HS-5 (cell line): ENCODE measurements around the gene OR5H6.
"Not testable (repeated sequence)": the region's sequence is repeated elsewhere in the genome, so short reads cannot be mapped to it uniquely, and the experiment has no call there.

ENCODE experiments used
- DNase-seq: peaks from one replicate; pipeline ENCODE4 v3.0.0-alpha.2; 2012; ENCODE audit warnings: low read depth

OR5H6 gene

DNA sequence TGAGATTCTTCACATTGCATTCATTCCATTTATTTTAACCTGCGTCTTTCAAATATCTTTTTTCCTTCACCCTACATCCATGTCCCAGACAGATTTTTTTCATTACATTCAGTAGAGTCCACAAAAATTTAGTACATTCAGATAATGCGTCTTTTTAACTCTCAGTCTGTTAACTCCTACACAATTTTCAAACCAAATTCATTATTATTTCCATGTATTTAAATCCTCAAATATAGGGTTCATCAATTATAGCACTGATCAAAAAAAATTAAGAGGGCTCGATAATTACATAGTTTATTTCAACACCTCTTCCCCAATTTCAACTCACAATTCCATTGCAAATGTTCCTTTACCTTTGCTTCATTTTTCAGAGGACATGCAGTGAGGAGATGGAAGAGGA lies at the start of gene OR5H6:
OR5H6 (plus strand) TSS at position 301 of the 400 bp plus-strand sequence; CDS start at position 390, 89 bp downstream.
- no peak for DNase-seq

DNA sequence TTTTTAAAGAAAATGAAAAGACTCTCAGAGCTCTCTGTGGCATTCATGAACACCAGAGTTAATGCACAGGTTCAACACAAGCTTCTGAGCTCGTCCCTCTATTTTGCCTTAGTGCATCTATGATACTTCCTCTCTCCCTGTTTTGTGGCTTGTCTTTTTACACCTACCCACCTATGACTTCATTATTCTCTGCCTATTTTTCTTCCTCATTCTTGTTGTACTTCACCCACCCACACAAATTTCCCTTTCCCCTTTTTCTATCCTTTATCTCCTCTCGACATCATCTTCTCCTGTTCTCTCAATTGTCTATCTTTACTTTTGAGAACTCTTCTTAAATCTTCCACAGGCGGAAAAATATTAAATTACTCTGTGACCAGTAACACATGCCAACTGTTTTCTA lies 49.0 kb upstream of the OR5H6 start:
- DNase-seq = no peak

DNA sequence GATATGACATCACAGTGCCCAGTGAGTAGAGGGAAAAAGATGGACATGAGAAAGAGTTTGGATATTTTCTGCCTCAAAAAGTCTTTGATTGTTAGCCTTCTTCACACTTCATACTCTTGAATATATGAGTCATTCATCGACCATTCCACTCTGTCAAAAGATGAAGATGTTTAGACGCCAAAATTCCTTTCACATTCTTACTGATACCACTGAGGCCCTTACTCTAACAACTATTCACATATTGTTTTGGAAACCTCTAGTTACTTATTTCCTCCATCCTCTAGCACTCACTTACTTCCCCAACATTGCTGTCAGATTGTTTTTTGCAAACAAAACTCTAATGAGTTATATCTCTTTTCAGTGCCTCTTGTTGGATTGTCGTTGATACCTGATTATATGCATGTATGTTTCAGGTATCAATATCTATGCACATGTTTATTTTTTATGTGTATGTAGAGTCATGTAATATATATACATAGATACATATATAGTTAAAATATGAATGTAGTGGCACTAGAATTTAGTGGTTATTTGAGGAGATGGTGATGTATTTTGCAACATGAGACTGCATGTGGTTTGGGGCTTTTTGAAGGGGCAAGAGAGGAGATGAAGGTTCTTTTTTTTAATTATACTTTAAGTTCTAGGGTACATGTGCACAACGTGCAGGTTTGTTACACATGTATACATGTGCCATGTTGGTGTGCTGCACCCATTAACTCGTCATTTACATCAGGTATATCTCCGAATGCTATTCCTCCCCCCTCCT lies 40.0 kb upstream of the OR5H6 start:
- DNase-seq = no peak

DNA sequence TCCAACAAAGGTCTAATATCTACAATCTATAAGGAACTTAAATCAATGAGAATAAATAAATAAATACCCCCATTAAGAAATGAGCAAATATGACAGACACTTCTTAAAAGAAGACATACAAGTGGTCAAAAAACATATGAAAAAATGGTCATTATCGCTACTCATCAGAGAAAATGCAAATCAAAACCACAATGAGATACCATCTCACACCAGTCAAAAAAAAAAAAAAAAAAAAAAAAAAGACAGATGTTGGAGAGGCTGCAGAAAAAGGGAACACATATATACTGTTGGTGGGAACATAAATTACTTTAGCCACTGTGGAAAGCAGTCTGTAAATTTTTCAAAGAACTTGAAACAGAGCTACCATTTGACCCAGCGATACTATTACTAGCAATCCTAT lies 31.6 kb upstream of the OR5H6 start:
- DNase-seq = no peak

DNA sequence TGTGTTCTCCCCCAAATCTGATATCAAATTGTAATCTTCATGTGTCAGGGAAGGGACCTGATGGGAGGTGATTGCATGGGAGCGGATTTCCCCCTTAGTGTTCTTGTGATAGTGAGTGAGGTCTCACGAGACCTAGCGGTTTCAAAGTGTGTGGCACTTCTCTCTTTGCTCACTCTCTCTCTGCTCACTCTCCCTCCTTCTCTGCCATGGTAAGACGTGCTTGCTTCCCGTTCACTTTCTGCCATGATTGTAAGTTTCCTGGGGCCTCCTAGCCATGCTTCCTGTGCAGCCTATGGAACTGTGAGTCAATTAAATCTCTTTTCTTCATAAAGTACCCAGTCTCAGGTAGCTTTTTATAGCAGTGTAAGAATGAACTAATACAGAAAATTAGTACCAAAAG lies 30.6 kb upstream of the OR5H6 start:
- DNase-seq = no peak

DNA sequence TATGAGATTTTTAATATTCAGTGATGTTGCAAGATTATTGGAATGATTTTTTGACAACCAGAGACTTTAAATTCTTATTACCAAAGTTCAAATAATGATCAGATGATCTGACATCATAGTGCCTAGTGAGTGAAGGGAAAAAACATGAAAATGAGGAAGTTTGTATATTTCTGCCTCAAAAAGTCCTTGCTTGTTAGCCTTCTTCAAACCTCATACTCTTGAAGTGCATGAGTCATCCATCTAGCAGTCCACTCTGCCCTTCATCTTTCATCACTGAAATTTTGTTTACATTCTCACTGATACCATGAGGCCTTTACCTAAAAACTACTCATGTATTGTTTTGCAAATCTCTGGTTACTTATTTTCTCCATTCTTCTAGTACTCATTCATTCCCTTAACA lies 23.9 kb upstream of the OR5H6 start:
- no peak for DNase-seq

DNA sequence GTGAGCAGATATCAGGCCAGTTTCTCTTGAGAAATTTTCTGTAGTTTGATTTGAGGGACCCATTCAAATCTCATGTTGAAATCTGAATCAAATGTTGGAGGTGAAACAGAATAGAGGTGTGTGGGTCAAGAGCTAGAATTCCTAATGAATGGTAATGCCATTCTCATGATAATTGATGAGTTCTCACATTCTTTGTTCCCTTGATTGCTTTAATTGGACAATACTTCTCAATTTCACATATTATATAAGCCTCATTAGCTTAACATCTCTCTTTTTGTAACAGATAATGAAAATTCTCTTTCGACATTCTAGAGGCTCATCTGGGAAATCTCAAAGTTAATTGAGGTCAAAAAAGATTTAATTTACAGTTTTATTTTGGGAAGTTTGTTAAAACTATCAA lies 21.9 kb upstream of the OR5H6 start:
- no peak for DNase-seq

DNA sequence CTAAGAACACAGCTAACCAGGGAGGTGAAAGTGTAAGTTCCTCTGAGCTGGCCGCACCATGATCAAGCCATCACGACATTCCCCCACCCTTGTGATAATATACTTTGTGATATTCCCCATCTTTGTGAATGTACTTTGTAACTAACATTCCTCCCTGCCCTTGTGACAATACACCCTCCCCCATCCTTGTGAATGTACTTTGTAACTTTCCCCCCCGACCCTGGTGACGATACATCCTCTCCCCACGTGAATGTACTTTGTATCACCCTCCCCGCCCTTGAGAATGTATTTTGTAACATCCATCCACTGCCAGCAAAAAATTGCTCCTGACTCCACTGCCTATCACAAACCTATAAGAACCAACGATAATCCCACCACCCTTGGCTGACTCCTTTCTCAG lies 20.2 kb upstream of the OR5H6 start:
- no peak for DNase-seq

DNA sequence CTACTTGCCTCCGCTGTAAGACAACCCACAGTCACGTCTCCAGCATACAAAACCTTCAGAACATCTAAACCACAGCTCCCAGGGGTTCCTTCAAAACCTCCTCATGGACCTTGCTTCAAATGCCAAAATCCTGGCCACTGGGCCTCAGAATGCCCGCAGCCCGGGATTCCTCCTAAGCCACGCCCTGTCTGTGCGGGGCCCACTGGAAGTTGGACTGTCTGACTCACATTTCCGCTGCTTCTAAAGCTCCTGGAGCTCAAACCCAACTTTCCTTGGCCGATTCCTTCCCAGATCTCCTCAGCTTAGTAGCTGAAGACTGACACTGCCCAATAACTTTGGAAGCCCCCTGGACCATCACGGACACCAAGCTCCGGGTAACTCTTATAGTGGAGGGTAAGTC lies 17.9 kb upstream of the OR5H6 start:
- DNase-seq = no peak

DNA sequence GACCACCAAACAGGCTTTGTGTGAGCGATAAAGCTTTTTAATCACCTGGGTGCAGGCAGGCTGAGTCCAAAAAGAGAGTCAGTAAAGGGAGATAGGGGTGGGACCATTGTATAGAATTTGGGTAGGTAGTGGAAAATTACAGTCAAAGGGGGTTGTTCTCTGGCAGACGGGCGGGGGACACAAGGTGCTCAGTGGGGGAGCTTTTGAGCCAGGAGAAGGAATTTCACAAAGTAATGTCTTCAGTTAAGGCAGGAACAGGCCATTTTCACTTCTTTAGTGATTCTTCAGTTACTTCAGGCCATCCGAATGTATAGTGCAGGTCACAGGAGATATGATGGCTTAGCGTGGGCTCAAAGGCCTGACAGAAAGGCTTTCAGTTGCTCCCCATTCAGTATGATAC lies 8.0 kb upstream of the OR5H6 start:
- DNase-seq = not testable (repeated sequence)

DNA sequence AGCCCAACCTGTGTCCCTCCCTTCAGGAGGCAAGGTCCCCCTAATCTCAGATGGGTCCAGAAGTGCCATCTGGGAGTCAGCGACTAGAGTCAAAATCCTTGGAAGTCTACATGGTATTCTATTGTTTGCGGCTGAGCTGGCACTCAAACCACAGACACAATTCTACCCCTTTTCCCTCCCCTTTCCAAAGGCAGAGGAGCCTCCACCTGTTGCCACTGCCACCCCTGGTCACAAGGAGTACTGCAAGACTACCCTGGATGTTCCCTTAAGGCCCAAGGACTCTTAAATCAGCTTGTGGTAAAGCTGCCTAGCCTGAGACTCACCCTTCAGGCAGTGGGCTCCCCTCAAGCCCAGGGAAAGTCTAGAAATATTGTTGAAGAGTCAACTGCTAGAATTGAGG lies 4.3 kb upstream of the OR5H6 start:
- no peak for DNase-seq

DNA sequence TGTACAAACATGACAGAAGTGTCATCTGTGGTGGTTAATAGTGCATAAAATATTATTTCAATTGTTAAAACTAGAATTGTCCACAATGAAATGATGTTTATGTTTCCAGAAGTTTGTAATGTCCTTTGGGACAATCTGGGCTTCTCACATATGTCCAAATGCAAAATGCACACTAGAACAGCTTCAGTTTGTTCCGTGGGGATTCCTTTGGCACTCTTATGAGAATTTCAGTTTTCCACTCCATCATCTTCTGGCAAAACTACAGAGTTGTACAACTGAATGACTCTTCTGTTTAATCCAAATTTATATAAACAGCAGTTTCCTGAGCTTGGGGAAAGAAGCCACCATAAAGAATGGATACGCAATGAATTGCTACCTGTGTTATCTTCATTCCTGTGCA lies 2.0 kb upstream of the OR5H6 start:
- no peak for DNase-seq

DNA sequence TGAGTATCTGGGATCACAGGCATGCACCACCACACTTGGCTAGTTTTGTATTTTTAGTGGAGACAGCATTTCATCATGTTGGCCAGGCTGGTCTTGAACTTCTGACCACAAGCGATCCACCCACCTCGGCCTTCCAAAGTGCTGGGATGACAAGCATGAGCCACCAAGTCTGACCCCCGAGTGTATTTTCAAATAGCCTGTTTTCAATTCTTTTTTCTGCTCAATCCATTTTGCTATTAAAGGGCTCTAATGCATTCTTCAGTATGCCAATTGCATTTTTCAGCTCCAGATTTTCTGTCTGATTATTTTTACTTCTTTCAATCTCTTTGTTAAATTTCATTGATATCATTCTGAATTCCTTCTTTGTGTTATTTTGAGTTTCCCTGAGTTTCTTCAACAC lies 5.8 kb downstream of the OR5H6 start:
- DNase-seq = no peak

DNA sequence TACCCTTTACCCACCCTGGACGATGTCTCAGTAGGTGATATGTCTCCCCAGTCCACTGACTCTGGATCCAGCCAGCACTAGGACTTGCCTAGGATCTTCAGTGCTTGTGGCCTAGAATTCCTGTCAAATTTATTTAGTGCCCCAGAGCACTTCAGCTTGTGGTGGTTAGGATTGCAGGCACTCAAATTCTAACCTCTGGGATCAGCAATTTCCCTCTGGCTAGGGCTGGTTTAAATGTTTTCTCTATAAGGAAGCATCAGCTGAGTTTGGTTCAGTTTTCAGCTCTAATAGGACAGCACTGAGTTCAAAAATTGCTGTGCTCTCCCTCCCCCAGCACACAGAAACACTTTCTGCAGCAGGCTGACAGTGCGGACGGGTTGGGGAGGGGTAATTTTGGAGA lies 8.1 kb downstream of the OR5H6 start:
- DNase-seq = no peak

DNA sequence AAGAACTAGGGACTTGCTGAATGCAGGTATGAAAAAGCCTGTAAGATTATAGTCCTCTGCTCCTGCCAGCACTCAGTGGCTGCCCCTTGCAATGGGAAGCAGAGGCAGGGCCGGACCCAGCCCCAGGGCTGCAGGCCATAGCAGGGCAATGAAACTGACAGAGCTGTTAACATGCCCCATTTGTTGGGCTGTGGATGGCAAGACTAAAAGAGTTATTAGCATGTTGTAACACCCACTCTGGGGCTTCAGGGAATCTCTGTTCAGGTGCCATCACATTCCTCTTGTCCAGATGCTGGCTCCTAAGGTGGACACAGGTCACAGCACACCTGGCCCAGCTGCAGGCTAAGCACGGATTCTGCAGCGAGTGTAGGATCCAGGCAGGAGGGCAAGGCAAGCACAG lies 10.9 kb downstream of the OR5H6 start:
- no peak for DNase-seq

DNA sequence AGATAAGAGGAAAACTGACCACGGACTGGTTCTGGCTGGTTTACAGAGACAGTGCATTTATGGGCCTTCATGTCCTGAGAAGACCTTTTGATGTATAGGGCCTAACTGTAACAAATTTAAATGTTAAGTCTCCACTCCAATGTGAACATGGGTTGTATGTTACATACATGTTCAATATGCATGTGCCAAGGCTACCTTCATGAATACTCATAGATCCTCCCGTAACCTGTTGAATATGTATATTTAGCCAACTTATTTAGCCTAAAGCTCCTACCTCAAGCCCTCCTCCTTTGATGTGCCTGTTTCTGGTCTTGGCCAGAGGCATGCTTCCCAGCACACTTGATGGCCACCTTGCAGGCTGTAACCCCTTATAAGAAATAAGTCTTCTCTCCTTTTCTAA lies 18.2 kb downstream of the OR5H6 start, which contains the start of gene OR5H2:
OR5H2 (plus strand) TSS at position 301 of the 400 bp plus-strand sequence. CDS start 398 bp downstream, outside the sequence.
- DNase-seq = no peak

DNA sequence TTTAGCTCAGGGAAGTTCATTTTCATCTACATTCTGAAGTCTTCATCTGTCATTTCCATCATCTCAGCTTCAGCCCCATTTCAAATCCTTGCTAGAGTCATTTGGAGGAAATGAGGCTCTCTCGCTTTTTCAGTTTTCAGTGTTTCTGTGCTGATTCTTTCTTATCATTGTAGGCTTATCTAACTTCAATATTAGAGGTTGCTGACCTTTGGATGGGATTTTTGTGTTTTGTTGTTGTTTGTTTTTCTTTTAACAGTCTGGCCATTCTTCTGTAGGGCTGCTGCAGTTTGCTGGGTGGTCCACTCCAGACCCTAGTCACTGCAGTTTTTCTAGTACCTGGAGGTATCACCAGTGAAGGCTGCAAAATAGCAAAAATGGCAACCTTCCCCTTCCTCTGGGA lies 26.9 kb downstream of the OR5H6 start:
- DNase-seq = no peak

DNA sequence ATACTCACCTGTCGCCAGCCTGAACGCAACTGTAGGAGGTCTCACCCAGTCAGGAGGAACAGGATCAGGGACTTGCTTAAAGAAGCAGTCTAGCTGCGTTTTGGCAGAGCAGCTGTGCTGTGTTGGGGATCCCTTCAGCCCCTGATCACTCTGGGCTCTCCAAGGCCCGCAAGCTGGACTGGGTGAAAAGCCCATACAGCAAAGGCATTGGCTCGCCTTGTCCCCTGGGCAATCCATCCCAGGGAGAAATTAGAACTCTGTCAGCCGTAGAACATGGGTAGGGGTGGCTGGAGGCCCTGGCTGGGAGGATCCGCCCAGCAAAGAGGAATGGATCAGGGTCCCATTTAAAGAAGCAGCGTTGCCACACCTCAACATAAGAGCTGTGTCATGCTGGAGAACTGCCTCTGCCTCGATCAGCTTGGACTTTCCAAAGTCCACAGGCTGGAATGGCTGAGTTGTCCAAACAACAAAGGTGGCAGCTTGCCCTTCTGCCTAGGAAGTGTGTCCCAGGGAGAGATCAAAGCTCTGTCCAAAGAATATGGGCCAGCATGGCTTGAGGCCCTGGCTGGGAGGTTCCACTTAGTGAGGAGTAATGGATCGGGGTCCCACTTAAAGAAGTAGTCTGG lies 27.4 kb downstream of the OR5H6 start:
- no peak for DNase-seq
